Astrocyte of the cerebellum (primary cell): ENCODE measurements around the gene KIZ.

ENCODE experiments used
- DNase-seq: peaks from one replicate; pipeline ENCODE4 v3.0.0-alpha.2; 2011; ENCODE audit warnings: low read depth
- H3K4me3 ChIP-seq: 2 replicates; pipeline ENCODE4 v1.5.1; 2011; ENCODE audit warnings: mild to moderate bottlenecking, low read depth, low read length, moderate library complexity
- in situ Hi-C: cut with HindIII; loops from 2 replicates; pipeline ENCODE4 v1.10.0; 2017; ENCODE audit warnings: low sequenced_read_pairs
- TF ChIP-seq, protein P1 (sequence below): IDR thresholded peaks from 2 replicates; pipeline ENCODE4 v1.5.1; 2012; ENCODE audit warnings: low read length, low read depth, moderate library complexity, mild to moderate bottlenecking; ENCODE audit errors: missing control alignments

KIZ gene

DNA sequence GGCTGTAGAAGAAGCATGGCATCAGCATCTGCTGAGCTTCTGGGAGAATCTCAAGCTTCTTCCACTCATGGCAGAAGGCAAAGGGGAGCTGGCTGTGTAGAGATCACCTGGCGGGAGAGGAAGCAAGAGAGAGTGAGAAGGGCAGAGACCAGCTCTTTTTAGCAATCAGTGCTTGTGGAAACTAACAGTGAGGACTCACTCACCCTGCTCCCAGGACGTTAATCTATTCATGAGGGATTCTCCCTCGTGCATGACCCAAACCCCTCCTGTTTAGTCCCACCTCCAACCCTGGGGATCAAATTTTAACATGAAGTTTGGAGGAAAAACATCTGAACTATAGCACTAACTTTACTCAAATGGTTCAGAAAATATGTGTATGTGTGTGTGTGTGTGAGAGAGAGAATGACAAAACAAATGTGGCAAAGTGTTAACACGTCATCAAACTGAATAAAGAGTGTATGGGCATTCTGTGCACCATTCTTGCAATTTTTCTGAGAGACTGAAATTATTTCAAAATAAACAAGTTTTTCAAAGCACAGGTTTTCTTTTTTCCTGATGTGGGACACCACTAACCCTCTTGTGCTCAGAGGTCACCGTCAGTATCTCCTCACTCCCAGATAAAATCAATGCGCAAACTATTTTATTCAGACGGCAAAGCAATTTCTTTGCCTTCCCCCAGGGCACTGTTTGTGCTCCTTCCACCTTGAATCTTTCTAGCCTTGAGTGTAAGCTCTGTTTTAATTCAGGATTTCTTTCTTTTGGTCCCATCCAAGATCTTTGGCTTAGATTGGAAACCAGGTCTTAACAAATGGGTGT lies 154.0 kb downstream of the KIZ start:
- TF ChIP-seq, protein P1, sequence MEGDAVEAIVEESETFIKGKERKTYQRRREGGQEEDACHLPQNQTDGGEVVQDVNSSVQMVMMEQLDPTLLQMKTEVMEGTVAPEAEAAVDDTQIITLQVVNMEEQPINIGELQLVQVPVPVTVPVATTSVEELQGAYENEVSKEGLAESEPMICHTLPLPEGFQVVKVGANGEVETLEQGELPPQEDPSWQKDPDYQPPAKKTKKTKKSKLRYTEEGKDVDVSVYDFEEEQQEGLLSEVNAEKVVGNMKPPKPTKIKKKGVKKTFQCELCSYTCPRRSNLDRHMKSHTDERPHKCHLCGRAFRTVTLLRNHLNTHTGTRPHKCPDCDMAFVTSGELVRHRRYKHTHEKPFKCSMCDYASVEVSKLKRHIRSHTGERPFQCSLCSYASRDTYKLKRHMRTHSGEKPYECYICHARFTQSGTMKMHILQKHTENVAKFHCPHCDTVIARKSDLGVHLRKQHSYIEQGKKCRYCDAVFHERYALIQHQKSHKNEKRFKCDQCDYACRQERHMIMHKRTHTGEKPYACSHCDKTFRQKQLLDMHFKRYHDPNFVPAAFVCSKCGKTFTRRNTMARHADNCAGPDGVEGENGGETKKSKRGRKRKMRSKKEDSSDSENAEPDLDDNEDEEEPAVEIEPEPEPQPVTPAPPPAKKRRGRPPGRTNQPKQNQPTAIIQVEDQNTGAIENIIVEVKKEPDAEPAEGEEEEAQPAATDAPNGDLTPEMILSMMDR = no peak
- in situ Hi-C loops = no loop called here
- no peak for DNase-seq
- no peak overlapping the region for H3K4me3 ChIP-seq

DNA sequence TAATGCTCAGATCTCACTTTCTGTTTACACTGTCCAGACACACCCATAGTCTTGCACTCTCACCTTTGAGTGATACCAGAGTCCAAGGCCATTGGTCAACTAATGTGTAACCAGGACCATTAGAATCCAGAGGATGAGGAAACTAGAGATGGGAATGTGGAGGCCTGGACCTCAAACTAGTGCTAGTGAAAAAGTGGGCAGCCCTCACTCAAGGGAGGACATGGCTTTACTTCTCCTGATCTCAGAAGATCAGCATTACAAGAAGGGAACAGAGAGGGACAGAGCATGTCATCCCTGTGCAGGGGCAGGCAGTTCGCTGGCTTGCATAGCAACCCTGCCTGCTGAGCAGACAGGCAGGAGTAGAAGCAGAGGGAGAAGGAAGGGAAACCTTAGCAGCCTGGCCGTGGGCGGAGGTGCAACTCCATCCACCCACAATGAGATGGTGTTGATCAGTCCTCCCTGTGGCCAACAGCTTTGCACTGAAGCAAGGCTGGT lies 154.7 kb downstream of the KIZ start:
- DNase-seq = no peak
- in situ Hi-C loops = no loop called here
- TF ChIP-seq, protein P1 = no peak

DNA sequence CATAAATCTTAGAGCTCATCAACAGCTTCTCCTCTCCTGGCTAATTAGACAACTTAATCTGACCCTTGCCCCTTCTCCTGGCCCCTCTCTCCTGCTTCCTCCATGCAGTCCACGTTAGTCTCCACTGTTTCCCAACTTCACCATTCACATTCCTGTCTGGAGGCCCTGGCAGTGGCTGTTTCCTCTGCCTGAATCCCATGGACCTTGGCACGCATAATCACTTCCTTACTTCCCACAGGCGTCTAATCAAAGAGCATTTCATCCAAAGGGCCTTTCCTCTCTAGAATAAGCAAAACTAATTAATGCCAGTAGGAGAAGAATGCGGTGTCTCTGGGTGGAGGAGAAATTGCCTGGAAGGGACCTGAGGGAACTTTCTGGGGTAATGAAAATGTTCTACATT lies 160.9 kb downstream of the KIZ start:
- in situ Hi-C loops = no loop called here
- DNase-seq = no peak
- no peak overlapping the region for H3K4me3 ChIP-seq
- TF ChIP-seq, protein P1 = no peak

More for the DNA sequence above, 154.7 kb downstream of the KIZ start:
- H3K4me3 ChIP-seq = no peak overlapping the region

DNA sequence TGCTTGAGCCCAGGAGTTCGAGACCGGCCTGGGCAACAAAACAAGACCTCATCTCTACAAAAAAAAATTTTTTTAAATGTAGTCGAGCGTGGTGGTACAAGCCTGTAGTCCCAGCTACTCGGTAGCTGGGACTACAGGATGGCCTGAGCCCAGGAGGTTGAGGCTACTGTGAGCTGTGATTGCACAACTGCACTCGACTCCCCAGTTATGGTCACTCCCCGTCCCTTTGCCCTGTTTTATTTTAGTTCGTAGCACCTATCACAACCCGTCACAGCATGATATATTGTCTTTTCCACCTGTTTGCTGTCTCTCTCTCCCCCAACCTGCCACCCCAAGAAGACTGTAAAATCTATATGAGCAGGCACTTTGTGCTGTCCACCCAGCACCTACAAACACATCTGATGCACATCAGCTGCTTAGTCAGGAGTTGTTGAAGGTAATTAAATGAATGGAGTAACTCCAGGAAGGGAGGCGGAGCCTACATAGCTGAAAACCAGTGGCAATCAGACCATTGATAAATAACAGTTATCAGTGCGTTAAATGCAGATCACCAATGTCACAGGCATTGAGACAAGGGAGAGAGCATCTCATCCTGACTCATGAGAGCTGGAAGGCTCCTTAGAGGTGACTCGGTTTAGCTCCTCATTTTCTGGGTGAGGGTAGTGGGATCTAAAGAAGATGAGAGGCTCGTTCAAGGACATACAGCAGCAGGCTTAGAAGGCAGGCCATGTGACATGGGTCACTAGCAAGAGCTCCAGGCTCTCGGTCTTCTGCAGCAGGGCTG lies 162.9 kb downstream of the KIZ start:
- H3K4me3 ChIP-seq = no peak overlapping the region
- in situ Hi-C loops = no loop called here
- no peak for DNase-seq
- TF ChIP-seq, protein P1 = no peak

DNA sequence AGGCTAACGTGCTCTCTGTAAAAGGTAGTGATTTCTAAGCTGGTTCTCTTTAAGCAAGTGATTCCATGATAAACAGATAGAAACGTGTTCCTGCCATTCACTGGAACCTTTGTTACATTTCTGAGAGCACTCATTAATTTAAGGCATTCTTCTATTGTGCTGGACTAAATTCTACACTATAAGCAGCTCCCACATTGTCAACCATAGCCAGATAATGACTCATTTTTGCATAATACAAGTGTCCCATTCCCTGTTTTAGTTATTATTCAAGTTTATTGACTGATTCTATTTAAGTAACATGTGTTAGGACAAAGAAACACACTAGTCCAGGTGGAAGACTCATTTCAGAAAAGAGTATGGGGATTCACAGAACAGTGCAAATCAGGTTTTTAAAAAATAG lies 163.8 kb downstream of the KIZ start:
- TF ChIP-seq, protein P1 = no peak
- DNase-seq = no peak
- in situ Hi-C loops = no loop called here
- H3K4me3 ChIP-seq = no peak overlapping the region

DNA sequence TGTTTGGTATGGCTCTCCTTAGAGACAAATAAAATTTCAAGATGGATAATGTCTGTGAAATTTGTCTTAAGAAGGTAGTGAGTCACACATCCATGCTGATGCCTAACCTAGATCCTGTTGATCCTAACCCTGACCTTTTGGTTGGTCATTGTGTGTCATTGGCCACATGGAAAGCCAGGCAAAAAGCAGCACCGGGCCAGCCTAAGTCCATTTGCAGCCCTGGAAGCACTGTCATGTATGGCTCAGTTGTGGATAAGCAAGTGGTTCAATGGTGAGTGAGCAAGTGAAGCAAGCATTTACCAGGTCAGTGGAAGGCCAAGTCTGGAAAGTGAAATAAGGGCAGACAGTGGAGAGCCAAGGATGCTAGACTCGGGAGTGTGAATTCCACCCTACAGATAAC lies 165.1 kb downstream of the KIZ start:
- TF ChIP-seq, protein P1 = no peak
- no peak overlapping the region for H3K4me3 ChIP-seq
- in situ Hi-C loops = no loop called here
- DNase-seq = no peak
